Measurements from ENCODE around the gene MEF2A. TPM values are rescaled to one million over a fixed set of nuclear protein-coding genes. Genes with fewer than 3 reads are reported as not detected.

MEF2A gene
- total and polyA plus RNA-seq, 10 of the 15 experiments (the other 5 are each of a cell fraction or from before 2014, with no cell fraction given): 7.2 to 46.7 (median 35.9) TPM

DNA sequence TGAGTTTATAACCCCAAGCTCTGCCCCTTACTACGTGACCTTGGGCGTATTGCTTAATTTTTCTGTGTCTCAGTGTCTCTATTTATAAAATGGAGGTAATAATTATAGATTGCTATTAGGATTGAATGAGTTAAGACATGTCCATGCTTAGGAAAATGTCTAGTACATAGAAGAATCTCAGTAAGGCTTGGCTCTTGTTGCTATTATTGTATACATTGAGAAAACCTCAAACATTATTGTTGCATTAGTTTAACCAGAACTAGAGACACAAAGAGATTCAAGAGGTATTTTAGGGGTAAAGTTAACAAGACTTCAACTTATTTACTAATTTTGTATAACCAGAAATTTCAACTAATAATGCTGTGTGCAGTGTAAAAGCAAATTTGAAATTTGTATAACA lies 66.7 kb downstream of the MEF2A start (continued):
- TF ChIP-seq, protein P1, sequence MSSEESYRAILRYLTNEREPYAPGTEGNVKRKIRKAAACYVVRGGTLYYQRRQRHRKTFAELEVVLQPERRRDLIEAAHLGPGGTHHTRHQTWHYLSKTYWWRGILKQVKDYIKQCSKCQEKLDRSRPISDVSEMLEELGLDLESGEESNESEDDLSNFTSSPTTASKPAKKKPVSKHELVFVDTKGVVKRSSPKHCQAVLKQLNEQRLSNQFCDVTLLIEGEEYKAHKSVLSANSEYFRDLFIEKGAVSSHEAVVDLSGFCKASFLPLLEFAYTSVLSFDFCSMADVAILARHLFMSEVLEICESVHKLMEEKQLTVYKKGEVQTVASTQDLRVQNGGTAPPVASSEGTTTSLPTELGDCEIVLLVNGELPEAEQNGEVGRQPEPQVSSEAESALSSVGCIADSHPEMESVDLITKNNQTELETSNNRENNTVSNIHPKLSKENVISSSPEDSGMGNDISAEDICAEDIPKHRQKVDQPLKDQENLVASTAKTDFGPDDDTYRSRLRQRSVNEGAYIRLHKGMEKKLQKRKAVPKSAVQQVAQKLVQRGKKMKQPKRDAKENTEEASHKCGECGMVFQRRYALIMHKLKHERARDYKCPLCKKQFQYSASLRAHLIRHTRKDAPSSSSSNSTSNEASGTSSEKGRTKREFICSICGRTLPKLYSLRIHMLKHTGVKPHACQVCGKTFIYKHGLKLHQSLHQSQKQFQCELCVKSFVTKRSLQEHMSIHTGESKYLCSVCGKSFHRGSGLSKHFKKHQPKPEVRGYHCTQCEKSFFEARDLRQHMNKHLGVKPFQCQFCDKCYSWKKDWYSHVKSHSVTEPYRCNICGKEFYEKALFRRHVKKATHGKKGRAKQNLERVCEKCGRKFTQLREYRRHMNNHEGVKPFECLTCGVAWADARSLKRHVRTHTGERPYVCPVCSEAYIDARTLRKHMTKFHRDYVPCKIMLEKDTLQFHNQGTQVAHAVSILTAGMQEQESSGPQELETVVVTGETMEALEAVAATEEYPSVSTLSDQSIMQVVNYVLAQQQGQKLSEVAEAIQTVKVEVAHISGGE (CRISPR knock-in tag; IDR thresholded peaks at IDR 0.05): no peak
- no peak for TF ChIP-seq WRNIP1 (IDR thresholded peaks at IDR 0.05; ENCODE audit: borderline replicate concordance, low read depth, low read length)
- TF ChIP-seq, protein P2, sequence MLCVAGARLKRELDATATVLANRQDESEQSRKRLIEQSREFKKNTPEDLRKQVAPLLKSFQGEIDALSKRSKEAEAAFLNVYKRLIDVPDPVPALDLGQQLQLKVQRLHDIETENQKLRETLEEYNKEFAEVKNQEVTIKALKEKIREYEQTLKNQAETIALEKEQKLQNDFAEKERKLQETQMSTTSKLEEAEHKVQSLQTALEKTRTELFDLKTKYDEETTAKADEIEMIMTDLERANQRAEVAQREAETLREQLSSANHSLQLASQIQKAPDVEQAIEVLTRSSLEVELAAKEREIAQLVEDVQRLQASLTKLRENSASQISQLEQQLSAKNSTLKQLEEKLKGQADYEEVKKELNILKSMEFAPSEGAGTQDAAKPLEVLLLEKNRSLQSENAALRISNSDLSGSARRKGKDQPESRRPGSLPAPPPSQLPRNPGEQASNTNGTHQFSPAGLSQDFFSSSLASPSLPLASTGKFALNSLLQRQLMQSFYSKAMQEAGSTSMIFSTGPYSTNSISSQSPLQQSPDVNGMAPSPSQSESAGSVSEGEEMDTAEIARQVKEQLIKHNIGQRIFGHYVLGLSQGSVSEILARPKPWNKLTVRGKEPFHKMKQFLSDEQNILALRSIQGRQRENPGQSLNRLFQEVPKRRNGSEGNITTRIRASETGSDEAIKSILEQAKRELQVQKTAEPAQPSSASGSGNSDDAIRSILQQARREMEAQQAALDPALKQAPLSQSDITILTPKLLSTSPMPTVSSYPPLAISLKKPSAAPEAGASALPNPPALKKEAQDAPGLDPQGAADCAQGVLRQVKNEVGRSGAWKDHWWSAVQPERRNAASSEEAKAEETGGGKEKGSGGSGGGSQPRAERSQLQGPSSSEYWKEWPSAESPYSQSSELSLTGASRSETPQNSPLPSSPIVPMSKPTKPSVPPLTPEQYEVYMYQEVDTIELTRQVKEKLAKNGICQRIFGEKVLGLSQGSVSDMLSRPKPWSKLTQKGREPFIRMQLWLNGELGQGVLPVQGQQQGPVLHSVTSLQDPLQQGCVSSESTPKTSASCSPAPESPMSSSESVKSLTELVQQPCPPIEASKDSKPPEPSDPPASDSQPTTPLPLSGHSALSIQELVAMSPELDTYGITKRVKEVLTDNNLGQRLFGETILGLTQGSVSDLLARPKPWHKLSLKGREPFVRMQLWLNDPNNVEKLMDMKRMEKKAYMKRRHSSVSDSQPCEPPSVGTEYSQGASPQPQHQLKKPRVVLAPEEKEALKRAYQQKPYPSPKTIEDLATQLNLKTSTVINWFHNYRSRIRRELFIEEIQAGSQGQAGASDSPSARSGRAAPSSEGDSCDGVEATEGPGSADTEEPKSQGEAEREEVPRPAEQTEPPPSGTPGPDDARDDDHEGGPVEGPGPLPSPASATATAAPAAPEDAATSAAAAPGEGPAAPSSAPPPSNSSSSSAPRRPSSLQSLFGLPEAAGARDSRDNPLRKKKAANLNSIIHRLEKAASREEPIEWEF (IDR thresholded peaks at IDR 0.05; ENCODE audit: insufficient replicate concordance, low read depth, low read length): no peak
